ENCODE results near the gene TEKT2.

- TF ChIP-seq, protein P1, sequence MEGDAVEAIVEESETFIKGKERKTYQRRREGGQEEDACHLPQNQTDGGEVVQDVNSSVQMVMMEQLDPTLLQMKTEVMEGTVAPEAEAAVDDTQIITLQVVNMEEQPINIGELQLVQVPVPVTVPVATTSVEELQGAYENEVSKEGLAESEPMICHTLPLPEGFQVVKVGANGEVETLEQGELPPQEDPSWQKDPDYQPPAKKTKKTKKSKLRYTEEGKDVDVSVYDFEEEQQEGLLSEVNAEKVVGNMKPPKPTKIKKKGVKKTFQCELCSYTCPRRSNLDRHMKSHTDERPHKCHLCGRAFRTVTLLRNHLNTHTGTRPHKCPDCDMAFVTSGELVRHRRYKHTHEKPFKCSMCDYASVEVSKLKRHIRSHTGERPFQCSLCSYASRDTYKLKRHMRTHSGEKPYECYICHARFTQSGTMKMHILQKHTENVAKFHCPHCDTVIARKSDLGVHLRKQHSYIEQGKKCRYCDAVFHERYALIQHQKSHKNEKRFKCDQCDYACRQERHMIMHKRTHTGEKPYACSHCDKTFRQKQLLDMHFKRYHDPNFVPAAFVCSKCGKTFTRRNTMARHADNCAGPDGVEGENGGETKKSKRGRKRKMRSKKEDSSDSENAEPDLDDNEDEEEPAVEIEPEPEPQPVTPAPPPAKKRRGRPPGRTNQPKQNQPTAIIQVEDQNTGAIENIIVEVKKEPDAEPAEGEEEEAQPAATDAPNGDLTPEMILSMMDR (IDR thresholded peaks at IDR 0.05; ENCODE audit: low read depth, low read length, poor library complexity, severe bottlenecking), result no peak
- no peak for TF ChIP-seq EZH2phosphoT487 (IDR thresholded peaks at IDR 0.05; ENCODE audit: borderline replicate concordance, low read length)
These were observed 43.7 kb upstream of the TEKT2 start for GRCh38 chr1:36040238-36040637.
